ENCODE data around the gene NPFFR1.
A peak's percentile ranks its signal among the peaks of the same experiment; 100 is the strongest.
"Not testable (repeated sequence)": the region's sequence is repeated elsewhere in the genome, so short reads cannot be mapped to it uniquely, and the experiment has no call there.

Gene NPFFR1

DNA sequence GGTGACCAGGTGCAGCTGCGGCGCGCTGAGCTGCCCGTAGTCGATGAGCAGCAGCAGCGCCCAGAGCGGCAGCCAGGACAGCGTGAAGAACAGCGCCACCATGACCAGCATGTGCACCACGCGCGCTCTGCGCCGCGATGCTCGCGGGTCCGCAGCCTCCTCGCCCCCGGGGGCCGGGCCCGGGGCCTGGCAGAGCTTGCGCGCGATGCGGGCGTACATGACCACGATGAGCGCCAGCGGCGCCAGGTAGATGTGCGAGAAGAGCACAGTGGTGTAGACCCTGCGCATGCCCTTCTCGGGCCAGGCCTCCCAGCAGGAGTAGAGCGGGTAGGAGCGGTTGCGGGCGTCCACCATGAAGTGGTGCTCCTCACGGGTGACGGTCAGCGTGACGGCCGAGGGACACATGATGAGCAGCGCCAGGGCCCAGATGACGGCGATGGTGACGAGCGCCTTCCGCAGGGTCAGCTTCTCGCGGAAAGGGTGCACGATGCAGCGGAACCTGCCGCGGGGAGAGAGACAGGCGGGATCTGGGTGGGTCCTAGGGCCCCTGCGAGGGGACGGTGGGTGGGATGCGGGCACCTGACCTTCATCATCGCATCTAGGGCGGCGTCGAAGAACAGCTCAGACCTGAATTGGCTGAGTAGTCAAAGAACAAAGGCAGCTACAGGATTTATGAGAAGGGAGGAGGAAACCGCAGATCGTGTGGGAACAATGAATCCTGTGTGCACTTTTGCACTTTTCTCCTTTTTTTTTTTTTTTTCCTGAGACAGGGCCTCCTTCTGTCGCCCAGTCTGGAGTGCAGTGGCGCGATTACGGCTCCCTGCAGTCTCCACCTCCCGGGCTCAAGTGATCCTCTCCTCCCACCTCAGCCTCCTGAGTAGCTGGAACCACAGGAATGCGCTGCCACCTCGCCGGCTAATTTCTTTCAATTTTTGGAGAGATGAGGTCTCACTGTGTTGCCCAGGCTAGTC lies 28.2 kb downstream of the NPFFR1 start:
- DNase-seq = peak; percentile 21

DNA sequence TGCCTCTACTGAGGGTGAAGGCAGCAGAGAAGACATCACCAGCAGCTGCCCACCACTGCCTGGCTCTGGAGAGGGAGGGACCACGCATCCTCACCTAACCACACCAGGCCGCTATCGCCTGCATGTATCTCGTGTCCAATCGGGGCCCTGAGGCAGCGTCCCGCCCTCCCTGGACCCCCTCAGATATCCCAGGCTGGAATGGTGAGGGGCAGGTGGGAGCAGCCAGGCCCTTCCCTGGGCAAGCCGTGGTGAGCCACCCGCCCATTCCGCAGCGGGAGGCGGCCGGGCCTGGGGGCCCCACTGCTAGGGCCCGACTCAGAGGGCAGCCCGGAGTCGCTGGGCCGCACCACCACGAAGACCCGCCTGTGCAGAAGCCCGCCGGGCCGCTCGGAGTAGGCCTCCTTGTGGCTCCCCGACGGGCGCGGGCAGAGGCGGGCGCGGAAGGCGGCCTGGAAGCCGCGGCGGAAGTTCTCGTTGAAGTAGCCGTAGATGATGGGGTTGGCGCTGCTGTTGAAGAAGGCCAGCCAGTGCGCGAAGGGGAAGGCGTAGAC lies 29.0 kb downstream of the NPFFR1 start:
- no peak for DNase-seq

GRCh38 chr10:70253878-70254765 lies 29.7 kb downstream of the NPFFR1 start:
- DNase-seq = no peak

DNA sequence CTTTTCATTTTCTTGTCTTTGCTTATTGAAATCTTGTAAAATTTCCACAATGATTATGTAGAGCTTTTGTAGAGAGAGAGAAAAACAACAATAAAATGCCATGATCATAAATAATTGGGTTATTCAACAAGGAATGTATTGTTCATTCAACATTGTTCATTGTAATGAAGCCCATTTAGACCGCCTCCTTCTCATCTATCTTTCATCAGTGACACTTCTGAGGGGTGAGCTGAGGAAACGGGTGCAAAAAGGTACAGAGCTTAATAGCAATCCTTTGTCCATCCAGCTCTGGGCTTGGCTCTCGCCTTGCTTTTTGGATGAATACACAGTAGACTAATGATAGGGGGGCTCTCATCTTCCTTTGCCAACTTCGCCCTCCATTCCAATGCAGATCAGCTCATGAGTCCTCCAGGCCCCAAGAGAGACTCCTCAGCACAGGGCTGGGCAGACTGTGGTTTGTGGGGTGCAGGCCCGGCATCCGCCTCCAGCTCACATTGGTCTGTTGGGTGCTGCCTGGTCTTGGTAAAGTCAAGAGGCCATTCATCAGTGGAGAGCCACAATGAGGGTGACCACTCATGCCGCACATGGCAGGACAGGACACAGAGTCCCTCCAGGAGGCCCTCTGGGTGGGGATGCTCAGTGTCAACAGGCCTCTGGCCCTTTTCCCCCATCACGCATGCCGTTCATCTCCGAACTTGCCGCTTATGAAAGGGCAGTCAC lies 32.7 kb downstream of the NPFFR1 start:
- no peak for DNase-seq

DNA sequence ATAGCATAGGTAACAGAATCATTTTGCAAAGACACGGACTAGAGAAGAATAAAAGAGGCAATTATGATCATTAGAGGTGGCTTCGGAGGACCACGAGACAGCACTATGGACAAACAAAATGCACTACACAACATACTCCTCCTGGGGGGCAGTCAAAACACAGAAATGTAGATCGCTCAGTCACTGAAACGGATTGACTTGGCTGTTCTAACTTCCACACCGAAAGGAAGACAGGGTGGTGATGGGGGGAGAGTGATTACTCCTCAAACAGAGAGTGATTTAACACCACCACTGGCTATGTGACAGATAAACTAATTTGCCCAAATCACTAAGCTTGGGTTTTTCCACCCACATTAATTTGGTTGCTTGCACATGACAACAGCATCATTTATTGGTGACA lies 36.4 kb downstream of the NPFFR1 start:
- DNase-seq = no peak

- DNase-seq = no peak
These were observed 42.7 kb downstream of the NPFFR1 start for GRCh38 chr10:70241081-70241480.

GRCh38 chr10:70239986-70240385 lies 43.8 kb downstream of the NPFFR1 start:
- not testable (repeated sequence) for DNase-seq

DNA sequence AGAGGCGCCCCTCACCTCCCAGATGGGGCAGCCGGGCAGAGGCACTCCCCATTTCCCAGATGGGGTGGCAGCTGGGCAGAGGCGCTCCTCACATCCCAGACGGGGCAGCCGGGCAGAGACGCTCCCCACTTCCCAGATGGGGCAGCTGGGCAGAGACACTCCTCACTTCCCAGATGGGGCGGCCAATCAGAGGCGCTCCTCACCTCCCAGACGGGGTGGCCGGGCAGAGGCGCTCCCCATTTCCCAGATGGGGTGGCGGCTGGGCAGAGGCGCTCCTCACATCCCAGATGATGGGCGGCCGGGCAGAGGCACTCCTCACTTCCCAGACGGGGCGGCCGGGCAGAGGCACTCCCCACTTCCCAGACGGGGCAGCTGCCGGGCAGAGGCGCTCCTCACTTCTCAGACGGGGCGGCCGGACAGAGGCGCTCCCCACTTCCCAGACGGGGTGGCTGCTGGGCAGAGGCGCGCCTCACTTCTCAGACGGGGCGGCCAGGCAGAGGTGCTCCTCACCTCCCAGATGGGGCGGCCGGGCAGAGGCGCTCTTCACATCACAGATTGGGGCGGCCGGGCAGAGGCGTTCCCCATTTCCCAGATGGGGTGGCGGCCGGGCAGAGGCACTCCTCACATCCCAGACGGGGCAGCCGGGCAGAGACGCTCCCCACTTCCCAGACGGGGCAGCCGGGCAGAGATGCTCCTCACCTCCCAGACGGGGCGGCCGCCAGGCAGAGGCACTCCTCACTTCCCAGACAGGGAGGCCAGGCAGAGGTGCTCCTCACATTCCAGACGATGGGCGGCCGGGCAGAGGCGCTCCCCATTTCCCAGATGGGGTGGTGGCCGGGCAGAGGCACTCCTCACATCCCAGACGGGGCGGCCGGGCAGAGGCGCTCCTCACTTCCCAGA lies 44.5 kb downstream of the NPFFR1 start:
- not testable (repeated sequence) for DNase-seq

GRCh38 chr10:70237958-70238536 lies 45.8 kb downstream of the NPFFR1 start:
- DNase-seq = not testable (repeated sequence)

- peak; percentile 89 for DNase-seq
These were observed 48.9 kb downstream of the NPFFR1 start for GRCh38 chr10:70234668-70235447.

DNA sequence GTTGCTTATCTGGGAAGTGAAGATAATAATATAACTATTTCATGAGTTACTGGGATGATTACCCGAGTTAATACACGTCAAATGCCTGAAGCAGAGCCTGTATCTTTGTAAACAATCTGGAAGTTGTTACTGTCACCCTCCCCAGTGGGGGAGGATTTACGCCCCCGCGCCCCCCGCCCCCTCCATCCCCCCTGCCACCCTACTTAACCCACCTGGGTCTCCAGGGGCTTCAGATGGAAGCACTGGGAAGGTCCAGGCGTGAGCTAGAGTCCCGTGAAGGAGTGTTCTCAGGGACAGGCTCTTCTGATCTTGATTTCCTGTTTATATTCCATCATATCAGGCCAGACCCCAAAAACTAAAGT lies 49.9 kb downstream of the NPFFR1 start:
- DNase-seq = no peak

GRCh38 chr10:70233109-70233938 lies 50.5 kb downstream of the NPFFR1 start, which contains the start of gene PPA1:
TSS of gene PPA1 (minus strand) at chr10:70233429. CDS start at chr10:70233327, 102 bp downstream.
- DNase-seq = peak; percentile 95

DNA sequence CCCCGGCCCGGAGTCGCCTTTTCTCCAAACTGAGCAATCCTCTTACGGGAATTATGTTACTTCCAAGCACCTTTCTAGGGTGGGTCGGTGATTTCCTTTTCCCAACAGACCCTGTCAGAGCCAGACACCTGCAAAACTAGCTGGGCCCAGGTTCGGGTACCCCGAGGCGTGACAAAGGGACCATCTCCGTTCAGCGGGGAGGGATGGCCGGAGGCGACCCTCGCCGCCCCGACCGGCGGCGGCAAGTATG lies 51.0 kb downstream of the NPFFR1 start:
- DNase-seq = no peak

GRCh38 chr10:70232155-70232858 lies 51.5 kb downstream of the NPFFR1 start:
- DNase-seq = peak; percentile 43

GRCh38 chr10:70228491-70228890 lies 55.3 kb downstream of the NPFFR1 start:
- no peak for DNase-seq

- no peak for DNase-seq
These were observed 56.1 kb downstream of the NPFFR1 start for GRCh38 chr10:70227548-70228320.

GRCh38 chr10:70223728-70224127 lies 60.1 kb downstream of the NPFFR1 start:
- DNase-seq = no peak

Measured in fibroblast of skin of abdomen (primary cell).